ENCODE measurements around the gene SCUBE1. TPM values are rescaled to one million over a fixed set of nuclear protein-coding genes. Genes with fewer than 3 reads are reported as not detected.

Gene SCUBE1
- polyA plus RNA-seq, 1 of the 3 experiments (the other 2 are of a cell fraction), result 0.56 TPM

- no peak overlapping the region for H2AFZ ChIP-seq (ENCODE audit: low read depth)
- CTCF ChIA-PET, result interaction anchor here (0.8 to 11.1 kb wide), 3 partner anchors 37 to 111 kb away, joined by 3 to 207 read pairs (median 4); partner anchors contain the start of gene SCUBE1
- no peak for DNase-seq
These were observed 67.4 kb downstream of the SCUBE1 start for GRCh38 chr22:43275545-43276317.

More at GRCh38 chr22:43275545-43276317, 67.4 kb downstream of the SCUBE1 start:
- Histone ChIP-seq H3K9ac (no peak overlapping the region), H3K9me3 (no peaks in the 10 kb centered on the region), H3K79me2 (ENCODE audit: insufficient read depth) (no peaks in the 10 kb centered on the region), H3K4me3 (ENCODE audit: low read depth in 2 of 2, low read length in 1 of 2) (no peak overlapping the region), H3K27ac (ENCODE audit: low read depth in 2 of 2, low read length in 1 of 2) (no peak overlapping the region; a peak in 1 of 4 replicates), H4K20me1 (ENCODE audit: insufficient read depth) (no peaks in the 10 kb centered on the region), H3K4me2 (no peak overlapping the region), H3K27me3 (ENCODE audit: insufficient read depth) (no peaks in the 10 kb centered on the region), H3F3A (replicated peaks; ENCODE audit: insufficient read depth) (no peaks in the 10 kb centered on the region), H3K36me3 (replicated peaks in 1 of 2; ENCODE audit: control insufficient read depth in 1 of 2, insufficient read depth in 2 of 2, low read length in 1 of 2) (no peaks in the 10 kb centered on the region), H3K4me1 (ENCODE audit: control insufficient read depth in 1 of 2, insufficient read depth in 2 of 2, low read depth in 1 of 2, low read length in 1 of 2) (peaks cover 0 to 23% of the 10 kb centered on the region in 2 experiments; a peak in 1 of 4 replicates), H3K9me2 (no peaks in the 10 kb centered on the region)
- TF ChIP-seq REST (IDR thresholded peaks at IDR 0.05; ENCODE audit: low read depth, low read length) (no peak), MAX (IDR thresholded peaks at IDR 0.05; ENCODE audit: low read depth) (no peak), SMC3 (IDR thresholded peaks at IDR 0.05; ENCODE audit: low read depth, low read length) (no peak), USF1 (IDR thresholded peaks at IDR 0.05; ENCODE audit: borderline replicate concordance, low read depth) (no peak), TCF12 (IDR thresholded peaks at IDR 0.05) (no peak), RFX5 (IDR thresholded peaks at IDR 0.05; ENCODE audit: low read length) (no peak), USF2 (IDR thresholded peaks at IDR 0.05; ENCODE audit: borderline replicate concordance, low read depth, low read length) (no peak), NRF1 (IDR thresholded peaks at IDR 0.05; ENCODE audit: low read depth, low read length) (no peak), IRF3 (IDR thresholded peaks at IDR 0.05; ENCODE audit: low read depth, low read length) (no peak), SIN3A (IDR thresholded peaks at IDR 0.05; ENCODE audit: borderline replicate concordance, low read depth, low read length) (no peak), JUND (IDR thresholded peaks at IDR 0.05) (no peak), MEF2A (IDR thresholded peaks at IDR 0.05; ENCODE audit: borderline replicate concordance, low read depth) (no peak), TEAD4 (IDR thresholded peaks at IDR 0.05; ENCODE audit: borderline replicate concordance, insufficient read depth) (no peak), ELF1 (IDR thresholded peaks at IDR 0.05) (no peak), POLR2AphosphoS5 (IDR thresholded peaks at IDR 0.05; ENCODE audit: low read depth, low read length) (no peak), YY1 (IDR thresholded peaks at IDR 0.05; ENCODE audit: low read depth) (no peak), GABPA (IDR thresholded peaks at IDR 0.05; ENCODE audit: low read depth) (no peak), TAF1 (IDR thresholded peaks at IDR 0.05; ENCODE audit: borderline replicate concordance, low read depth, low read length) (no peak), ZBTB33 (IDR thresholded peaks at IDR 0.05; ENCODE audit: borderline replicate concordance, low read depth) (no peak)
- POLR2A ChIA-PET, result no interaction called here
- 72% methylated on average over 19 of the region's 19 CpGs for WGBS (ENCODE audit: low lambda C conversion rate)

All from SK-N-SH (cell line).